GM19328 (cell line): ENCODE measurements around the gene MAP3K10.

ENCODE experiments used
- ATAC-seq: cut with Tn5 transposase; IDR thresholded peaks from one replicate; pipeline ENCODE4 v1.9.1; 2021; ENCODE audit warnings: mild to moderate bottlenecking, moderate library complexity; ENCODE audit not compliant: unreplicated experiment

The MAP3K10 gene

DNA sequence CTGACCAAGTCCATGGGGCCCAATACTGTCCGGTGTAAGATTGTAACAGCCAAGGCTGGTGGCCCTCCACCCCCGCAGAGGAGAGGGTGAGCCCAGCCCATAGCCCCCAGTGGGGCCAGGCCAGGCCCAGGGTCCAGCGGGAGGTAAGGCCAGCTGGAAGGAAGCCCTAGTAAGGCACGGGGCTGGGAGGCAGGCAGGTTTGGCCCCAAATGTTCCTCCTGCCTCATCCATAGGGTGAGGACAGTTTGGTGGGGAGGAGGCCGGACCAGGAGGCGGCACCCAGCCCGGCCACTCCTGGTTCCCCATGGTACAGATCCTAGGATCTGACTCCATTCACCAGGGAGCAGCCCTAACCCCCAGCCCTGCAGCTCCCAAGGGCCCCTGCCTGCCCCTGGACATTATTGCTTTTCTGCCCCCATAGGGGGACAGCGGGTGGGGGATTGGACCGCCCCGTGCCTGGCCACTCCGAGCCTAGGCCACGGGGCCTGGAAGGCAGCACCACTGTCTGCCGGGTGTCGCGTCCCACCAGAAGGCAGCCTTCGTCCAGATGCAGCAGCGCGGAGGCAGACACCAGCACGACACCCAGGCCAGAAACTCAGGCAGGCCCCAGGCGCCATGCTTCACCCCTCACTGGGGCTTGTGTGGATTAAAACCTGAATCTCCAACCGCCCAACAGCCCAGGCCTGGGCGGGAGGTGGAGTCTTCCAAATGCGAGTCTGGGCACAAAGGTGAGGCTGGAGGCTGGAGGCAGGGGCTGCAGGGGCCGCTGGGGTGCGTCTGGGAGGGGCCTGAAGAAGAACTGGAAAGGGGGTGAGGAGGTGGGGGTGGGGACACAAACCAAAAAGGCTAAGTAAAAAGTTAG lies 42.0 kb downstream of the MAP3K10 start:
- ATAC-seq = no peak

DNA sequence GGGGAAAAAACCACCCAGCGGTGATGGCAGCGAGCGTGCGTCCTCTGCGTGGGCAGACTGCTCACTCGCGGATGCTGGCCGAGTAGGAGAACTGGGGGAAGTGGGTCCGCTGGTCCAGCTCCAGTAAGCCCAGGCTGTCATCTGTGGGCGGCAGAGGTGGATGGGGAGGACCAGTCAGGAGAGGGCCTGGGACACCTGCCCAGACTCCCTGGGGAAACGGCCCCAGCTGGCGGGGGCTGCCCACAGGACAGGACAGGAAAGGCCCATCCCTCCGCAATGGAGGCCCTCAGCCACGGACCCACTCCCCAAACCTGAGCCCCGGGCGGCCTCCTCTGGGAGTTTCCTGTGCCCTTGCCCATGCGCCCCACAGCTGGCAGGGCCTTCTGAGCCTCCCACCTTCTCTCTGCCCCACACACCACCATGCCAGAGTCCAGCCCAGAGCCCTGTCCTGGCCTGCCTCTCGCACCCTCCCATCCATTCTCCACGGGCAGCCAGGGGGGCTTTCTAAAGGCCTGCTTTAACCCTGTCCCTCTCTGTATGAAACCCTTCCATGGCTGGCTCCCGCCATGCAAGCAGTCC lies 42.7 kb downstream of the MAP3K10 start:
- no peak for ATAC-seq

DNA sequence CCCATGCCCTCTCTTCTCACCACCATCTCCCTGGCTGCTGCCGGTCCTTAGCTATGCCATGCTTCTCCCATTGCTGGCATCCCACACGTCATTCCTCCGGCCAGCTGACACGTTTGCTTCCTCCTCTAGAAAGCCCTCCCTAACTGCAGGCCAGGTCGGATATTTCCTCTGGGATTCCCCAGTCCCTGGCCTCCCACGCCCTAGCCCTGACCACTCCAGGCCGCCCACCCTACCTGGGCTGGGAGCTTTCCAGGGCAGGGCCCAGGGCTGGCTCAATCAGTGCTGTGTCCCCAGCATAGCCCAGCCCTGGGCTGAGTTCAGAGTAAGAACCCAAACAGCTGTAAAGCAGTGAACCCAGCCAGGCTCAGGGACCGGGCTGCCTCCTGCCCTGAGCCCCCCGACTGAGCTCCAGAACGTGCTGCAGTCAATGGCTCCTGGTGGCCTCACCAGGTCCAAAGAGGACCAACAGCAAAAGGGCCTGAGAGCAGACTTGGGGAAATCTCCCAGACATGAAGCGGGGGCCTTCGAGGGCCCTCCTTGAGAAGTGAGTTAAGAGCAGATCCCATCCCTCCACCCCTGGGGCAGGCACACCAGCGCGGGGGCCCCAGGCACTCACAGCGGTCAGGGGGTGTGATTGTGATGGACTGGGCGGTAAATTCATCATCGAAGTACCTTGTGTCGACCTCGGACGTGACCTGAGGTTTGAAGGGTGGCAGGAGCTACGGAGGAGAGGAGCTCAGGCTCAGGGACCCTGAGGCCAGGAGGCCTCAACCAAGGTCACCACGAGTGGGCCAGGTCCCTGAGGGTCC lies 43.4 kb downstream of the MAP3K10 start:
- no peak for ATAC-seq

DNA sequence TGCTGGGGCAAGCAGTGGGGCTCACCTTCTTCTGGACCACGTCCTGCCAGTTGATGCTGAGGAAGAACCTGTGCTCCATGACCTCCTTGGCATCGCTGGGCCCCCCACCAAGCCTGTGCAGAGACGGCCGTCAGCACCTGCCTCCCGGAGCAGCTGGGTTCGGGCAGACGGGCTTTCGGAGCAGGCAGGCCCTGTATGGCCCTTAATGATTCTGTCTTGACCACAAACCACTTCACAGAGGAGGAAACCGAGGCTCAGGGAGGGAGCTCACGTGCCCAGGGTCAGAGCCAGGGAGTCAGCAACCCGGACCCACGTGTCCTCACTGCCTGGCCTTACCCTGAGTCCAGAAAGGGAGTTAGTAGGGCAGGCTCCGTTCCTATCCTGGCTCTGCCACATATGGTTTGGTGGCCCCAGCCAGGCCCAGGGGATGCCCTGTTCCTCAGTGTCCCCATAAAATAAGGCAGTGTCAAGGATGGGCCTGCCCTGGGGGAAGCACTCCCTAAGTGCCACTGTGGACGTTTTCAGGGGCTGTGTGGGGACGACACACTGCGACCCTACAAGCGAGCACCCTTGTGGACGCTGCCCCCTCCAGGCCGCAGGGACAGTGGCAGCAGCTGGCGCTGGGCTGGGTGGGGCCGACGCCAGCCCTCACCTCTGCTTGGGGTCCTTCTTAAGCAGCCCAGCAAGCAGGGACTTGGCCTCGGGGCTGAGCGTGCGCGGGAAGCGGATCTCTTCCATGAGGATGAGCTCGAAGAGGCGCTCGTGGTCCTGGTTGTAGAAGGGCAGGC lies 44.2 kb downstream of the MAP3K10 start:
- no peak for ATAC-seq

DNA sequence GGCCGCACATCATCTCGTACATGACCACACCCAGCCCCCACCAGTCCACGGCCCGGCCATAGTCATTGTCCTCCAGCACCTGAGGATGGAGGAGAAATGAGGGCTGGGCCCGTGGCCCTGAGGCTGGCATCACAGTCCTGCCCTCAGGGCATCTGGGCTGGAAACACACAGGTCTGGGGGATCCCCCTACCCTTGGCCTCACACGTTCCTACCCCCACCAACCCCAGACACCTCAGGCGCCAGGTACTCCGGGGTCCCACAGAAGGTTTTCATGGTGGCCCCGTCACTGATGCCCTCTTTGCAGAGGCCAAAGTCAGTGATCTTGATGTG lies 44.8 kb downstream of the MAP3K10 start:
- ATAC-seq = no peak

DNA sequence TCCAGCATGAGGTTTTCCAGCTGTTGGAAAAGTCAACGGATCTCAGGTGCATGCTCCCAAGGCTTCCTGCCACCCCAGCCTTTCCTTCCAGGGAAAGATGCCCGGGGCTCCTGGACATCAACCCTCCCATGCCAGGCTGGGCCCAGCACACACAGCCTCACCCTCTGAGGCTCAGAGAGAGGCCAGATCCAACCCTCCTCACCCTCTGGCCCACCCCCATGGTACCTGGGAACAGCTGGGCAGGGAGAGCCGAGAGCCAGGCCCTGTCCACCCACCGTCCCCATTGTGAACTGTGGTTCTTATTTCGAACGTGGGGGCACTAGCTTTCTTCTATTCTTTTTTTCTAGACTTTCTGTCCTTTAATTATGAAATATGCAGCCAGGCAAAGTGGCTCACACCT lies 45.1 kb downstream of the MAP3K10 start:
- no peak for ATAC-seq

DNA sequence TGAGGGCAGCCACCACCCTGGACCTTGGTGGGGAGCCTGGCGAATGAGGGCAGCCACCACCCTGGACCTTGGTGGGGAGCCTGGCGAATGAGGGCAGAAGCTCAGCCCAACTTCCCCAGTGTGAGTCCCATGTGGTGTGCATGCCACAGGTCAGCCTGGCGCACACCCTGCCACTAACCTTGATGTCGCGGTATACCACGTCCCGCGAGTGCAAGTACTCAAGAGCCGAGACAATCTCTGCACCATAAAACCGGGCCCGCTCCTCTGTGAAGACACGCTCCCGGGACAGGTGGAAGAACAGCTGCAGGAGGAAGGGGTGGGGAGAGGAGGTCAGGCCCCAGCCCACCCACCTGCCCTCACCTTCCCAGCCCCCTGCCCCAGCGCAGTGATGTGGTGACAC lies 46.6 kb downstream of the MAP3K10 start:
- no peak for ATAC-seq

DNA sequence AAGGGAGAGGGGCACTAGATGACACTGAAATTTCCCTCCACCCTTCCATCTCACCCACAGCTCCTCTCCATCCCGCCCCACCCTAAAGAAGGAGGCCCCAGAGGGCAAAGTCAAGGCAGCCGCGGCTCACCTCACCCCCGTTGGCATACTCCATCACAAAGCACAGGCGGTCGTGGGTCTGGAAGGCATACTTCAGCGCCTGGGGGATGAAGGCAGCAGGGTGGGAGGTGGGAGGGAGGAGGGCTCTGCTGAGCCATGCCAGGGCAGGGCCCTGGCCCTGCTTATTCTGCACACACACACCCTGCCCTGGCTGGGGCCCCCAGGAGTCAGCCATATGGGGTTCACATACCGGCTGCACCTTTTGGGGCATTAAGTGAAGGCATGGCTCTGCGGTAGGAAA lies 47.5 kb downstream of the MAP3K10 start:
- ATAC-seq = no peak

DNA sequence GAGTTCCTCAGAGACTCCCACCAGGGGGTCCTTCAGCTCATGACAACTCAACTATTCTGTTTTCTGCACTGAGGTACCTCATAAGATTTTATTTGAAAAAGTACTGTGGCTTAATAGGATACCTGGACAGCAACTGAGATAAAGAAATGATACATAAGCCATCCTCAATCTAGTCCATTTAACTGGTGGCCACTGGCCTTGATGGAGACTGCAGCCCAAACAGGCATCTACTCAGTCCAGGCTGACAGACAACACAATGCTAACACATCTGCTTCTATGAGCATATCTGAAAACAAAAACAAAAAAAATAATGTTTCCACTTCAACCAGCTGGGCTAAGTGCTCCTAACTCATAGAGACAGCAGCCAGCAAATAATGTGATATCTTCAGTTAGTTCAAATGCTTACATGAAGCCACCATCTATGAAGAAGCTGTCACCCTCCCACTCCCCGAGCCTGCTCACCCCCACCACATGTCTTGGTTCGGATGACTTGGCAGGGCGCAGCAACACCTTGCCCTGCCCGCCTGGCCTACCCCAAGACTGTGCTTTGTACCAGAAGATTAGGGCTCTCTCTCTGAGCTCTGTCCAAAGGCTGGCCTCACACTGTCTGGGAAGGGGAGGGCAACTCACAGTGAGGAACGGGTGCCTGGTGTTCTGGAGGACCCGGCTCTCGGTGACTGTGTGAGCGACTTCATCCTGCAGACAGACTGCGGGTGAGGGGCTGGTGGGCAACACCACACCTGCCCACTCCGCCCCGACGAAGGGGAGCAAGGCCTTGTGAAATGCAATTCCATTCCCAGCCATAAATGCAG lies 48.4 kb downstream of the MAP3K10 start:
- no peak for ATAC-seq

DNA sequence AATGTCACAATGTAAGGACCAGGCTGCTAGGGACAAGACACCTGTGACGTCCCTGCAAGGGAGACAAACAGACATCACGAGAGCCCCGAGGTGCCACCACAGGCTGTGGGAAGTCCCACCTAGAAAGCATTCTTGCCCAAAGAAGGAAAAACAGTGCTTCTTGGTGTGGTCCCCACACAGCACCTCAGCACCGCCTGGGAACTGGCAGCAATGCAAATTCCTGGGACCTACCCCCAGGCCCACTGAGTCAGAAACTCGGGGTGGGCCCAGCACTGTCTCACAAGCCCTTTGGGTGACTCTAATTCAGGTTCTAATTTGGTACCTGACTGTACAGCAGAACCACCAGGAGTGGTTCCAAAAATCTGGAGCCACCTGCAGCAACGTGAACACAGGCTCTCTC lies 49.1 kb downstream of the MAP3K10 start:
- ATAC-seq = no peak

DNA sequence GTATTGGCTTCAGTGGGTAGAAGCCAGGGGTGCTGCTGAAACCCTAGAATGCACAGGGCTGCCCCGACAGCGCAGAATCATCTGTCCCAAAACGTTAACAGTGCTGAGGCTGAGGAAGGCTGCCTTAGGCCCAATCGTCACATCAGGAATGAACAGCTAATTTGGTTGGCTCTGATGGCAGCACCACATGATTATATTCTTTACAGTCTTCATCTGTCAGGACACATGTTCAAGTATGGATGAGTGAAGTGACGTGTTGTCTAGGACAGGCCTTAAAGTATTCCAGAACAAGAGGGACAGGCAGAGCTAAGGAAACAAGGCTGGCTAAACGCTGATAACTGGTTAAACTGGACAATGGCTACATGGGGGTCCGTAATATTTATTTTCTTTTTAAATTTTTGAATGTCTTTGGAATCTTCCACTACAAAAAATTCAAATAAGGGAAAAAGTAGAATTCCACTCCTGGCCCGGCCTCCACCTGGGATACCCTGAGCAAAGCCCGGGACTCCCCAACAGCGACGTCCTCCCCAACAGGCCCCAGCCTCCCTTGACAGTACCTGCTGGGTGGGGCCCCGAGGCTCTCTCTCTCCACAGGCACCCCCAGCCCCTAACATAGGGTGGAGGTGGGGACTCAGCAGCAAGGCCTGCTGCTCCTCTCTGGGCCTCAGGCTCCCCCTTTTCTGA lies 50.0 kb downstream of the MAP3K10 start:
- ATAC-seq = no peak

DNA sequence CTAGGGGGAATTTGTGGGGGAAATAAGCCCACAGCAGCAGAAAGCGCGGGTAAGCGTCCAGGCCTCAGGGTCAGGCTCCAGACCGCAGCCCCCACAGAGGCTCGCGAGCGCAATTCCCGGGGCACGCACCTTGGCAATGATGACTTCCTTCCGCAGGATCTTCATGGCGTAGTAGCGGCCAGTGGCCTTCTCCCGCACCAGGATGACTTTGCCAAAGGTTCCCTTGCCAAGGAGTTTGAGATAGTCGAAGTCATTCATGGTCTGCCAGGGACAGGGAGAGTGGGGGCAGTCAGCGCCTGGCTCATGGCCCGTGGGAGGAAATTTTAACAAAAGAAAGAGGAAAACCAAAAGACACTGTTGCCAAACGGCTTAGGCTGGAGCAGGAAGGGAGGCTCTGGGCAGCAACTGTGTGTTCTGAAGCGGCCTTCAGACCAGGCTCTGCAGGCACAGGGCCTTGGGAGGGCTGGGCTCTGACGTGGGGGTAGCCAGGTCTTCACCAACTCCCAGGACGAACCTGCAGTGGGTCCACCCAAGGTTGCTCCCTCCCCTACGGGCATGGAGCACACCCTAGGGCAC lies 50.7 kb downstream of the MAP3K10 start:
- no peak for ATAC-seq

DNA sequence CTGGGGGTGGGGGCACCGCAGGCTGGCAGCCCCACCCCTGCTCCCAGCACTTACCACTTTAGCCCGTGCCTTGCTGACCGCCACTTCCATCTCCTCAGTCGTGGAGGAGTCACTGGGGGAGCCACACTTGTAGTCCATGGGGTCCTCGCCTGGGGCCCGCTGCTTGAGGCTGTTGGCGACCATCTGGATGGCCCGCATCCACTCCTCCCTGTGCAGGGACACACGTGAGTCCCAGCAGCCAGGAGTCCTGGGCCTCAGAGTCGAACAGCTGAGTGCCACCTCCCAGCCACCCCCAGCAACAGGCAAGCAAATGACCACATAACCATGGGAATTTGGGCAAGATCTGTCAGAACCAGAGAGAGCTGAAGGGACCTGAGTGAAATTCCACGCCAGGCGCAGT lies 51.3 kb downstream of the MAP3K10 start:
- ATAC-seq = no peak

DNA sequence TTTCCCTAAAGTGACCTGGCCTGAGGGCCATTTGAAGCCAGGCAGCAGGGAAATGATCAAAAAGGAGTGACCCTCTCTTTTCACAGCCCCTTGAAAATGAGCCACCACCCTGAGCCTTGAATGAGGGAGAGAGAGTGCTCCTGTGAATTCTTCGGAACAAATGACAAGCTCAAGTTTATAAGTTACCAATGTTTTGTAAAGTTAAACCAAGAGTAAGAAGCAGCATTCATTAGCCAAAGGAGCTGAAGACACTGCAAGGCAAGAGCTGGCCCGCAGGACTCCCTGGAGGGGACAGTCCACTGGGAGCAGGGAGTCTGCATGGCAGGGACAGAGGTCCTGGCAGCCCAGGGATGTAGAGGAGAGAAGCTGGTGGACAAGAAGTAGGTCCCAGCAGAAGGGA lies 52.0 kb downstream of the MAP3K10 start:
- ATAC-seq = no peak

DNA sequence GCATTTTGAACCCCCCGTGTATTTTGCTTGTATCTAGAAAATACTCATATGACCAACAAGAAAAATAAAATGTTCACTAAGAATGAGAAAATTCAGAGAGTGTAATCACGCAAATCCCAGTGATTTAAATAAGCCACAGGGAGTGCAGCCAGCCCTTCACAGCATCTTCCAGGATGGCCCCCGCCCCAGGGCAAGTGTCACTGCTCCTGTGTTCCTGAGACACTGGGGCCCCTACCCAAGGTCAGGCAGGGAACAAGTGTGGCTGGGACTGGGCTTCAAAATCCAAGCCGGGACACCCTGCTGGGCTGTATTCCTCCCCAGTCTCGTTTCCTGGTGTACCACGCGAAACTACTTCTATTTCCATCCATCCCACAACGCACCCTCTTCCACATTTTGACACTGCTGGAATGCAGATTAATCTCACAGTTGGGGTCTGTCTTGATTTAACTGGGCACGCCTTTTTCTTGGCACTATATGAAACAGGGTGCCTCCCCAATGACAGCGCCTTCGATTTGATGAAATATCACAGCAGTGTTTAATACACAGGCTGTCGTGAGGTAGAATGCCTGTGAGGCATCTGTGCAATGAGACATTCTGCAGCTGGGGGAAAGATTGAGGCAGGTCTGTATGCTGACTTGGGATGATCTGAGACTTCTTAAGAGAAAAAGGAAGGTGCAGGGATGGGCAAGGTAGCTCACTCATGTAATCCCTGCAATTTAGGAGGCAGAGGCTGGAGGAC lies 53.5 kb downstream of the MAP3K10 start:
- no peak for ATAC-seq

DNA sequence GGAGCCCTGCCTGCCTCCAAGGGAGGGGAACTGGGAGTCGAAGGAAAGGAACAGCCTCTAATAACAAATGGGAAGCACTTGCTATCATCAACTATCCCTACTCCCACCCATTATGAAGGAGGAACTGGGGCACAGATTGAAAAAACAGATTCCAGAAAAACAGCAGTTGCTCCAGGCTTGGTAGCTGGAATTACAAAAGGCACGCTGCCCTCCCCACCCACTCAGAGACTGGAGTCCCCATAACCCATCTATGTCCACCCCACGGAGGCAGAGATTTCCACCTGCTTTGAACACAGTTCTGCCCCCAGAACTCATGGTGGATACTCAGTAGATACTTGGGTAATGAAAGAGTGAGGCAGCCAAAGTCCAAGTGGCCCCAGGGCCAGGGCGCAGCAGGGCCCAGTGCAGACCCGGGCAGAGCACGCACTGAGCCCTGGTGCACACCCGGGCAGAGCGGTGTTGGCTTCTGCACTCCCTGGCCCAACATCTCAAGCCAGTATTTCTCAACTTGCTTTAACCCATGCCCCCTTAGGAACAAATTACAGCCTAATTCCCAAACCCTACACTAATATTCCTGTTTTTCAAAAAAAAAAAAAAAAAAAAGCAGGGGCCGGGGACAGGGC lies 54.4 kb downstream of the MAP3K10 start:
- ATAC-seq = no peak

DNA sequence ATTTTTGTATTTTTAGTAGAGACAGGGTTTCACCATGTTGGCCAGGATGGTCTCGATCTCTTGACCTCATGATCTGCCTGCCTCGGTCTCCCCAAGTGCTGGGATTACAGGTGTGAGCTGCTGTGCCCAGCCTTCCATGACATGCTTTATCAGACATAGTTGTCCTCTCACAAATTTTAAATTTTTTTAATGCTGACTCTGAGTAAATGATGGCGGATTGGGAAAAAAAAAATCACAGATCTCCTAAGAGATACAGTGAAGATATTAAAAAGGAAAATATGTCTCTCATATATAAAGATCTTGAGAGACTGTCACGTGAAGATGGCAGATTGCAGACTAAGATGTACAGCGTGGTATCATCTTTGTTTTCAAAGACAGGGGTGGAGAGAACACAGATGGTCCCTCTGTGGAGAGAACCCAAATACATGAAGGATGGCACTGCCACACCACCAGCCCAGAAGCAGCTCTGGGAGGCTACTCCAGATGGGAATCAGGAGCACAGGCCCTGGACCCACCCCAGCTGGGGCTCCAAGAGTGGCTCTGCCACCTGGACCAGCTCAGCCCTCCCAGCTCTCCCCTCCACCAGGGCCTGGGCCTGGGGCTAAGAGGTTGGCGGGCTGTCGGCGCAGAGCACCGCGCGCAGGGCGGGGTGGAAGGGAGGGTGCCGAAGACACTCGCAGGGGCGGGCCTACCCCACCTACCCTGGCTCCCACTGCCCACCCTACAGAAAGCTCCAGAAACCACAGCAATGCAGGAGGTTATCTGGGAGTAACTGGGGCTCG lies 55.3 kb downstream of the MAP3K10 start:
- no peak for ATAC-seq

DNA sequence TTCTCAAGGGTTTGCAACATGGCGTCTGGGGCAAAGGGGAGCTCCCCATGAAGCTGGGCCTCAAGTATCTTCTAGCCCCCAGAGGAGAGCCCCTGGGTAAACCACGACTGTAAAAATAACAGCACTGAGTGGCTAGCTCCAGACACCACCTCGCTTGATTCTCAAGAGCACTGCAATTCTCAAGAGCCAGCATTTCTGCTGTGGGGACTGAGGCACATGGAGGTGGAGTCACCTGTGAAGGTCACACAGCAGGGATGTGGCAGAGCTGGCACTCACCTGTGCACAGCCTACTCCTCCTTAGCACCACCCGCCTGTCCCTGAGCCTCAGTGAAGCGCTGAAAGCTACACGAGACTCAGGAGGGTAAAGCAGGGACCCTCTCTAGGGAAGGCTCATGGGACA lies 56.0 kb downstream of the MAP3K10 start:
- ATAC-seq = no peak
